Activated CD4-positive, alpha-beta T cell treated with anti-CD3 and anti-CD28 coated beads, Interleukin-2, amount 50 U/mL, for 1 hour (primary cell): ENCODE results near the gene SPNS2.

Experiments
- DNase-seq: peaks from one replicate; pipeline ENCODE4 v3.0.0-alpha.2; 2020

SPNS2 gene

DNA sequence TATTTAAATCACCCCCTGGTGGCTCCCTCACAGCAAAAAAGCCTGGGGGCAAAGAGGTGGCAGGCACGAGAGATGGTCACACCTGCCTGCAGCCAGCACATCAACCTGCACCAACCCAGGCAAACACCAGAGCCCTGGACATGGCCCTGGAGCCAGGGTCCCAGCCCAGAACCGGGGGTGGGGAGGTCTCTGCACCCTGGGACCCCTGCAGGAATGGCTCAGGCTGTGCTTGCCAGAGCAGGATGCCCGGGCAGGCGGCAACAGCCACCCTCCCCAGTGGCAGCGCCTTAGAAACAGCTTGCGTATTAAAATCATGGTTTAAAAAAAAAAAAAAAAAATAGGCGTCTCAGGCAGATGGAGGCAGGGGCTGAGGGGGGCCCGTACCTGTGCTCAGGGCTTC is 40.3 kb downstream of the SPNS2 start:
- no peak for DNase-seq

- no peak for DNase-seq
Measured at GRCh38 chr17:4539576-4540223, 41.0 kb downstream of the SPNS2 start.

- no peak for DNase-seq
Measured at GRCh38 chr17:4540224-4540651, 41.6 kb downstream of the SPNS2 start.

DNA sequence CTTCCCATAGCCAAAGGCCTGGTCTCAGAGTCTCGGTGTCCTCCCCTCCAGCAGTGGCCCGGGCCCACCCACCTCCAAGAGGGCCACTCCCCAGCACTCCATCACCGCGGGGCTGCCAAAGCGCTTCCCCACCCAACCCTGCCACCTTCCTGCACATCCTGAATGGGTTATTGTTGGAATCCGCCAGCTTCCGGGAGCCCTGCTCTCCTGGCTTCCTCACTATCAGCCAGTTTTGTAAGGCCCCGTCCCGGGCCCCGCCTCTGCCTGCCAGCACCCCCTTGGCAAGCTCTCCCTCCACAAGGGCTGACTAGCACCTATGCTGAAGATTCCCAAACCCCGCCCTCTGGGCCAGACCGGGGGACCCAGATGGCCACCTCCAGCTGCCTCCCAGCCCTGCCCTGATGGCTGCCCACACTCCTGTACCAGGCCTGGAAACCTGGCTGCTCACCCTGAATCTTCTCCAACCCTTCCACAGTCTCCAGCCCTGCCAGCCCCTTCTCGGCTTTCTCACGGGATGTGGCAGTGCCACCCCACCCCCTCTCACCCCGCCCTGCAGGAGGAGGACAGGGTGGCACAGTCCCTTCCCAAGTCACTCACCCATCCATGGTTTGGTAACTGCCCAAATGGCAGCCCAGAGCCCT is 42.1 kb downstream of the SPNS2 start:
- no peak for DNase-seq

DNA sequence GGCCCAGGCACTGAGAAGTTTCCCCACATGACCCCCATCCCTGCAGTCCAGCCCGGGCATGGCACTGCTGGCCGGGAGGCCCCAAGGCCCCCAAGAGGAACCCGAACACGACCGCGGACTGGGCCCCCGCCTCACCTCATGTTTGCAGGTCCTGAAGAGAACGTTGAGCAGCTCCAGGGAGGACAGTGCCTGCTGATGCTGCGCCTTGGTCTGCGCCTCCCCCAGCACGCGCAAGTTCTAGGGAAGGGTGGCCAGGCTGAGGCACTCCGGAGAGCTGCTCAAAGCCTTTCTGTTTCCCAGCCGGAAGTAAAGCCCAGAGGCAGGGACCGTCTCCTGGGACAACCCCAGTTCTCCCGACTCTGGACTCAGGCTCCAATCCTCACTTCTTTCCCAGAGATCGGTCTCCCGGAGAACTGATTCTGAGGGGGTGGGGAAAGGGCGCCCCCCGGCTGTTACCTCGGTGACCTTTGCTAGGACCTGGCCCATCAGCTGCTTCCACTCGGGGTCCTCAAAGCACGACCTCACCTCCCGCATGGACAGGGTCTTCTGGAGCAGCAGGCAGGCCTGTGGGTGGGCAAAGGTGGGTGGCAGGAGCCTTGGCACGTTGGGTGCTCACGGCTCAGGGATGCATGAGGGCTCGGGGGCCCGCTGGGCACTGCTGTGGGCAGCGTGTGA is 42.8 kb downstream of the SPNS2 start:
- DNase-seq: no peak

DNA sequence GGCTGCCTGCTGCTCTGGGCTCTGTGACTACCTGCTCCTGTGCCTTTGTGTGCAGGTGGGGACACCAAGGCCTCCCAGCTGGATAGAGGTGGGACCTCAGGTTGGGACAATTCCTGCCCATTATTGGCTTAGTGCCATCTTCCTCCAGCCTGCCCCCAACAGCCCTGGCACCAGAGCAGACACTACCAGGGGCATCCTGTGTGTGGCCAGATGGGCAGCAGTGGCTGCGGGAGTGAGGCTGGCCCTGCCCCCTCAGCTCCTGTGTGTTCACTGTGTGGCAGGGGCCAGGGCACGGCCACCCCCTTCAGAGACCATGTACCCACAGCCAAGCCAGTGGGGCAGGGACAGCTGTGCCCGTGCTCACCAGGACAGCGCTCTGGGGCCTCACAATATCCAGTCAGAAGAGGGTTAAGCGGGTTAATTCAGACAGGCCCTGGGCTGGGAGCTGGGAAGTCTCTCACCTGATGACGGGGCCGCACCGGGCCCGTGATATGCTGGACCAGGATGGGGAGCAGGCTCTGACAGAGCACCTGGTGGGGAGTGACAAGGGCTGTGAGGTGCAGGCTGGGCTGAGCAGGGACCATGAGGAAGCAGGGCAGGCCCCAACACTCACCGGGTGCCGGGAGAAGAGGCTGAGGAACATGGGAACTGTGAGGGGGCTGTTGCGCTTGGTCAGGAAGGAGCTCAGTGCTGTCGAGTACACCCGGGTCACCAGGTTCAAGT is 43.5 kb downstream of the SPNS2 start:
- no peak for DNase-seq

GRCh38 chr17:4542726-4543191 is 44.1 kb downstream of the SPNS2 start:
- DNase-seq: no peak

DNA sequence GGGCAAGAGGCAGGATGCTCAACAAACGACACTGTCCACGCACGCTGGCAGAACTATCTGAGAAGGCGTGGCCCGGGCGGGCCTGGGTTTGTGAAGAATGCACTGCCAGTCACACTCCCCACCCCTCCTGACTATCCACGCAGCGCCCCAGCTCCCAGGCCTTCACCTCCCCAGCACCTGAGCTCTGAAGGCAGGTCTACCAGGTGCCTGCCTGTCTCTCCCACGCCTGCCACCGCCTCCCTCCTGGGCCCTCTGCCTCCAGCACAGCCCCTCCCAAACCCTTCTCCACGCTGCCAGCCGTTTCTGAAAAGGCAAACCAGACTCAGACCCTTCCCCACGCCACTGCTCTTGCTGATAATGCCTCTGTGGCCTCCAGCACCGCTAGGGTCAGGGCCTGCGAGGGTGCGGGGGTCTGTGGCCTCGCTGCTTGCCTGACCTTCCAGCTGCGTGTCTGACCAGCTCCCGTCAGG is 44.9 kb downstream of the SPNS2 start:
- no peak for DNase-seq

- no peak for DNase-seq
Measured at GRCh38 chr17:4544135-4544950, 45.7 kb downstream of the SPNS2 start.

- no peak for DNase-seq
Measured at GRCh38 chr17:4544951-4545216, 46.2 kb downstream of the SPNS2 start.

- DNase-seq: no peak
Measured at GRCh38 chr17:4545217-4545951, 46.7 kb downstream of the SPNS2 start.

GRCh38 chr17:4547118-4547906 is 48.6 kb downstream of the SPNS2 start:
- DNase-seq: no peak

GRCh38 chr17:4548061-4548461 is 49.4 kb downstream of the SPNS2 start:
- DNase-seq: no peak

GRCh38 chr17:4548721-4549531 is 50.2 kb downstream of the SPNS2 start:
- no peak for DNase-seq

GRCh38 chr17:4549781-4550533 is 51.3 kb downstream of the SPNS2 start:
- no peak for DNase-seq

DNA sequence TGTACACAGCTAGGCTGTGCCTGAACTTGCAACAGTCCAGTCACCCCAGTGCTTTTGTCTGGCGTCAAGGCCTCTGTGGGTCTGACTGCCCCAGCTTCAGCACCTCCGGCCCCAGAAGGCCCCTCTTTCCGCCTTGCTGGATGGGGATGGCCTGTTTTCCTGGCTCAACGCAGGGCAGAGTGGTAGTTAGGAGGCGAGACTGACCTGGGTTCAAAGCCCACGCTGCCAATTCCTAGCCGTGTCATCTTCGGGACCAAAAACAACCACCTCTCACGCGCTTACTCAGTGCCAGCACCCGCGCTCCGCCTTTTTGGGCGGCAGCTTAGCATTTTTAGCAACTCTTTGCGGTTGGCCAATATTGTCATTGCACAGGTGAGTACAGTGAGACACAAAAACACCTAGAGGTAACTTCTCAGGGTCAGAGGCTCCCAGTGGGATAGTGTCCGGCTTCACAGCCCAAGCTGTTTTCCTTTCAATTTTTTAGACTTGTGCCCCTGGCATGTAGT is 51.9 kb downstream of the SPNS2 start:
- no peak for DNase-seq

- no peak for DNase-seq
Measured at GRCh38 chr17:4551141-4551540, 52.5 kb downstream of the SPNS2 start.

DNA sequence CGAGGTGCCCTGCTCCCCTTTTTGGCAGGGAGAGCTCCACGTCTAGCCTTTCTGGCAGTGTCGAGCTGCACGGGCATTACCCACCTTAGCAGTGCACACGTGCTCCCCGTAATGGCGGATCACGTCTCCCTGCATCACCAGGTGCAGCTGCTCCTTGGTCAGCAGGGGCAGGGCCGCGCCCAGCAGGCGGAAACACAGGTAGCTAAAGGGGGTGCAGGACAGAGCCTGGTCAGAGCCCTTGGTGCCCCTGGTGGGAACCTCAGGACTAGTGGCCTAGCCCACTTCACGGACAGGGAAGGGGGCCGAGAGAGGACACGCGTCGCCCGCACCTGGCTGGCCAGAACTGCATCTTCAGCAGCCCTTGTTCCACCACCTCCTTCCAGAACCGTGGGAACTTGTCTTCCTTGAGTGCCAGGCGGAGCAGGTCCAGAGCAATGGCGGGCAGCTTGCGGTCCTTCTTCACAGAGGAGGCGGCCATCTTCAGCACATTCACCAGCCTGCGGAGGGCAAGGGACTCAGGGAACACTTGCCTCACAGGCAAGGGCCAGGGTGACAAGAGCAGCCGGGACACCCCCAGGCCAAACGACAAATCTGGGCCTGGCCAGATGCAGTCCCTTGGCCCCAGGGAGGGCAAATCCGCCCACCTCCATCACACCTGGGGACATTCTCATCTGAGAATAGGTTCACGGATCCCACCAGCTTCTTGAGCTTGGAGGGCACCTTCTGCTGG is 53.3 kb downstream of the SPNS2 start:
- DNase-seq: no peak

DNA sequence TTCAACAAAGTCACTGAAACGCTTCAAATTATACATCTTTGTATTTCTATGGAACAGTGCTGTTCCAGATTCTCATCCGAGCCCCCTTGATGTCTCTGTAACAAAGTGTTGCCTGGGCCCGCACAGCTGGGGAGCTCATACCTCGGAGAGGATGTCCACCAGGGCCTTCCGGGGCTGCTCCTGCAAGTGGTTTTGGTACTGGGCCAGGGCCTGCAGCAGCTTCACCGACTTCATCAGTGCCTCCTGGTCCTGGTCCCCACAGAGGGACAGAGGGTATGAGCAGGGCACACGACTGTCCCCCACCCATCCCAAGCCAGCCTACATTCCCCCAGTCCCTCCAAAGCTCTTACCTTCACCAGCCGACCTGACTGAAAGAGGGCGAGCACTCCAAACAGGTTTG is 55.0 kb downstream of the SPNS2 start:
- DNase-seq: no peak
